GM23338 (cell line): ENCODE results near the gene ACOT2. TPM values are rescaled to one million over a fixed set of nuclear protein-coding genes. Genes with fewer than 3 reads are reported as not detected.

Experiments
- ATAC-seq: fragments of 200-7000 bp; cut with Tn5 transposase; 3 replicates; pipeline ENCODE4 v1.9.1; 2020
- DNase-seq: peaks from one replicate; pipeline ENCODE4 v3.0.0-alpha.2; 2015; ENCODE audit warnings: low spot score
- H2AFZ ChIP-seq: fragments of 200-600 bp; sonication (generic); 2 replicates; pipeline ENCODE4 v1.8.0; 2016; ENCODE audit warnings: antibody characterized with exemption, mild to moderate bottlenecking, moderate library complexity
- H3F3A ChIP-seq: fragments of 200-600 bp; sonication (generic); replicated peaks from 2 replicates; pipeline ENCODE4 v1.8.0; 2017; ENCODE audit warnings: antibody characterized with exemption, mixed run types, low read depth
- H3K27ac ChIP-seq: fragments of 200-600 bp; sonication (generic); 2 replicates; pipeline ENCODE4 v1.6.1; 2016; ENCODE audit warnings: low read depth
- H3K27me3 ChIP-seq: fragments of 200-600 bp; sonication (generic); 2 replicates; pipeline ENCODE4 v1.8.0; 2016; ENCODE audit warnings: mild to moderate bottlenecking, mixed run types, moderate library complexity; ENCODE audit not compliant: insufficient read depth
- H3K36me3 ChIP-seq: fragments of 200-600 bp; sonication (generic); 2 replicates; pipeline ENCODE4 v1.8.0; 2016; ENCODE audit warnings: mild to moderate bottlenecking; ENCODE audit not compliant: insufficient read depth
- H3K4me1 ChIP-seq: fragments of 200-600 bp; sonication (generic); 2 replicates; pipeline ENCODE4 v1.8.0; 2016; ENCODE audit warnings: mild to moderate bottlenecking, moderate library complexity; ENCODE audit not compliant: insufficient read depth
- H3K4me2 ChIP-seq: fragments of 200-600 bp; sonication (generic); 2 replicates; pipeline ENCODE4 v1.7.1; 2017; ENCODE audit warnings: mixed run types
- H3K4me3 ChIP-seq: fragments of 200-600 bp; sonication (generic); 2 replicates; pipeline ENCODE4 v1.6.1; 2016; ENCODE audit warnings: mixed run types
- H3K79me2 ChIP-seq: fragments of 200-600 bp; sonication (generic); replicated peaks from 2 replicates; pipeline ENCODE4 v1.8.0; 2017; ENCODE audit warnings: mild to moderate bottlenecking; ENCODE audit not compliant: insufficient read depth
- H3K9me2 ChIP-seq: fragments of 200-600 bp; sonication (generic); 2 replicates; pipeline ENCODE4 v1.8.0; 2017; ENCODE audit not compliant: insufficient read depth
- H4K20me1 ChIP-seq: fragments of 200-600 bp; sonication (generic); replicated peaks from 2 replicates; pipeline ENCODE4 v1.8.0; 2017; ENCODE audit warnings: mild to moderate bottlenecking; ENCODE audit not compliant: insufficient read depth
- H3K27ac Mint-ChIP-seq: 2 replicates; pipeline ENCODE4 v1.8.0; 2020; ENCODE audit warnings: inconsistent platforms, mild to moderate bottlenecking, moderate library complexity, mixed read lengths
- H3K27me3 Mint-ChIP-seq: 3 replicates; pipeline ENCODE4 v1.8.0; 2022; ENCODE audit warnings: low read depth, mild to moderate bottlenecking, moderate library complexity, mixed read lengths, inconsistent platforms; ENCODE audit not compliant: insufficient read depth, poor library complexity
- H3K36me3 Mint-ChIP-seq: 3 replicates; pipeline ENCODE4 v1.8.0; 2021; ENCODE audit warnings: low read depth, mild to moderate bottlenecking, inconsistent platforms, moderate library complexity, mixed read lengths
- H3K4me1 Mint-ChIP-seq: 3 replicates; pipeline ENCODE4 v1.8.0; 2020; ENCODE audit warnings: mild to moderate bottlenecking, inconsistent platforms, mixed read lengths
- H3K4me3 Mint-ChIP-seq: 3 replicates; pipeline ENCODE4 v1.8.0; 2021; ENCODE audit warnings: moderate library complexity, mild to moderate bottlenecking, inconsistent platforms, mixed read lengths
- H3K9me3 Mint-ChIP-seq: 3 replicates; pipeline ENCODE4 v1.8.0; 2020; ENCODE audit warnings: moderate library complexity, mild to moderate bottlenecking, inconsistent platforms, mixed read lengths
- CREB1 ChIP-seq: fragments of 250-450 bp; sonication (Bioruptor Pico); IDR thresholded peaks from 2 replicates; pipeline ENCODE4 v1.5.0; 2020; ENCODE audit warnings: low read depth, mild to moderate bottlenecking, moderate library complexity
- ETS1 ChIP-seq: IDR thresholded peaks from 2 replicates; pipeline ENCODE4 v1.6.1; 2016; ENCODE audit warnings: antibody characterized with exemption
- EZH2 ChIP-seq: fragments of 200-600 bp; sonication (generic); IDR thresholded peaks from one replicate; pipeline ENCODE4 v1.8.0; 2017; ENCODE audit warnings: antibody characterized with exemption, mild to moderate bottlenecking, low read depth; ENCODE audit not compliant: unreplicated experiment
- EZH2phosphoT487 ChIP-seq: fragments of 200-600 bp; sonication (generic); IDR thresholded peaks from one replicate; pipeline ENCODE4 v1.8.1; 2018; ENCODE audit warnings: antibody characterized with exemption; ENCODE audit not compliant: unreplicated experiment
- NANOG ChIP-seq: IDR thresholded peaks from 2 replicates; pipeline ENCODE4 v1.6.1; 2016; ENCODE audit warnings: antibody characterized with exemption, borderline replicate concordance
- POLR2AphosphoS5 ChIP-seq: IDR thresholded peaks from 2 replicates; pipeline ENCODE4 v1.6.1; 2016; ENCODE audit warnings: antibody characterized with exemption, low read depth
- REST ChIP-seq: IDR thresholded peaks from one replicate; pipeline ENCODE4 v1.6.1; 2018; ENCODE audit warnings: antibody characterized with exemption; ENCODE audit not compliant: unreplicated experiment
- STAT1 ChIP-seq: IDR thresholded peaks from one replicate; pipeline ENCODE4 v1.6.1; 2016; ENCODE audit warnings: antibody characterized with exemption; ENCODE audit not compliant: unreplicated experiment
- ZNF114 ChIP-seq: fragments of 250-450 bp; sonication (Bioruptor Pico); IDR thresholded peaks from 2 replicates; pipeline ENCODE4 v1.5.0; 2020; ENCODE audit warnings: mild to moderate bottlenecking, moderate library complexity
- ZNF462 ChIP-seq: fragments of 250-450 bp; sonication (Bioruptor Pico); IDR thresholded peaks from 2 replicates; pipeline ENCODE4 v1.5.0; 2020; ENCODE audit warnings: mild to moderate bottlenecking, moderate library complexity
- polyA plus RNA-seq: library from polyadenylated mRNA; unstranded; fragments of >200 nt; fragmentation: Nextera tagmentation; extraction: Ambion mirVana; gene quantifications from 2 replicates; pipeline ENCODE4 v1.2.1, GENCODE V29; 2016
- total RNA-seq: library from RNA; depleted of rRNA; stranded (reverse); fragments of >200 nt; shearing (Covaris generic); gene quantifications from 2 replicates; pipeline ENCODE4 v1.2.3, GENCODE V29; 2014
- TF ChIP-seq, protein P1 (sequence below), 2 experiments: fragments of 200-600 bp in 1 of 2; sonication (generic) in 1 of 2; conservative IDR thresholded peaks; 2 replicates each; pipeline versions ENCODE4 v1.5.1 to v1.6.1; 2016 to 2017; ENCODE audit warnings: antibody characterized with exemption in 2 of 2, low read depth in 2 of 2, mild to moderate bottlenecking in 2 of 2, moderate library complexity in 1 of 2

Gene ACOT2
- total and polyA plus RNA-seq, 2 experiments from 2014 or later: 9.6 to 10.7 TPM

DNA sequence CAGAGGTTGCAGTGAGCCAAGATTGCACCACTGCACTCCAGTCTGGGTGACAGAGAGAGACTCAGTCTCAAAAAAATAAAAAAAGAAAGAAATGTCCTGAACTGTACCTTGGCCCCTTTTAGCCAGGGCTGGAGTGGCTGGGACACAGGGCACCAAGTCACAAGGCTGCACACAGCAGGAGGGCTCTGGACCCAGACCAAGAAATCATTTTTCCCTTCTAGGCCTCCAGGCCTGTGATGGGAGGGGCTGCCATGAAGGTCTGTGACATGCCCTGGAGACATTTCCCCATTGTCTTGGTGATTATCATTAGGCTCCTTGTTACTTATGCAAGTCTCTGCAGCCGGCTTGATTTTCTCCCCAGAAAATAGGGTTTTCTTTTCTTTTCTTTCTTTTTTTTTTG is 38.2 kb downstream of the ACOT2 start (continued):
- no peak for TF ChIP-seq ETS1
- no peak for TF ChIP-seq CREB1 (CRISPR knock-in tag)

- DNase-seq: peak; percentile 58
- no peaks in the 10 kb centered on the region for H3K36me3 ChIP-seq
- H3K27me3 ChIP-seq: peaks cover 17% of the 10 kb centered on the region
- H3K4me3 ChIP-seq: no peak overlapping the region
- TF ChIP-seq, protein P1, sequence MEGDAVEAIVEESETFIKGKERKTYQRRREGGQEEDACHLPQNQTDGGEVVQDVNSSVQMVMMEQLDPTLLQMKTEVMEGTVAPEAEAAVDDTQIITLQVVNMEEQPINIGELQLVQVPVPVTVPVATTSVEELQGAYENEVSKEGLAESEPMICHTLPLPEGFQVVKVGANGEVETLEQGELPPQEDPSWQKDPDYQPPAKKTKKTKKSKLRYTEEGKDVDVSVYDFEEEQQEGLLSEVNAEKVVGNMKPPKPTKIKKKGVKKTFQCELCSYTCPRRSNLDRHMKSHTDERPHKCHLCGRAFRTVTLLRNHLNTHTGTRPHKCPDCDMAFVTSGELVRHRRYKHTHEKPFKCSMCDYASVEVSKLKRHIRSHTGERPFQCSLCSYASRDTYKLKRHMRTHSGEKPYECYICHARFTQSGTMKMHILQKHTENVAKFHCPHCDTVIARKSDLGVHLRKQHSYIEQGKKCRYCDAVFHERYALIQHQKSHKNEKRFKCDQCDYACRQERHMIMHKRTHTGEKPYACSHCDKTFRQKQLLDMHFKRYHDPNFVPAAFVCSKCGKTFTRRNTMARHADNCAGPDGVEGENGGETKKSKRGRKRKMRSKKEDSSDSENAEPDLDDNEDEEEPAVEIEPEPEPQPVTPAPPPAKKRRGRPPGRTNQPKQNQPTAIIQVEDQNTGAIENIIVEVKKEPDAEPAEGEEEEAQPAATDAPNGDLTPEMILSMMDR (conservative IDR thresholded peaks at IDR 0.05; ENCODE audit: low read depth in 2 of 2): no peak
- TF ChIP-seq EZH2phosphoT487: no peak
- no peak for TF ChIP-seq ZNF114
- TF ChIP-seq NANOG: no peak
- TF ChIP-seq REST: no peak
- TF ChIP-seq ZNF462 (CRISPR knock-in tag): no peak
- no peak for TF ChIP-seq EZH2
- no peak for TF ChIP-seq STAT1
- TF ChIP-seq ETS1: no peak
- no peak for TF ChIP-seq POLR2AphosphoS5
- Mint-ChIP-seq H3K36me3 (peaks cover 11% of the 10 kb centered on the region; the same call in 2 of the 3 replicates), H3K27me3 (peaks cover 15% of the 10 kb centered on the region), H3K4me3 (no peak overlapping the region), H3K4me1 (no peaks in the 10 kb centered on the region; the same call in 2 of the 3 replicates), H3K9me3 (peaks cover 23% of the 10 kb centered on the region), H3K27ac (no peak overlapping the region)
- H3K4me1 ChIP-seq: no peaks in the 10 kb centered on the region
- no peak overlapping the region for H2AFZ ChIP-seq
- H3K79me2 ChIP-seq: no peaks in the 10 kb centered on the region
- H3K27ac ChIP-seq: no peak overlapping the region
- 0 out of 2 replicates have a peak, but pooled peaks cover 6% of the 10 kb centered on the region for H3K9me2 ChIP-seq
- H4K20me1 ChIP-seq: 0 out of 2 replicates have a peak, but pooled peaks cover 3% of the 10 kb centered on the region
- ATAC-seq: no peak
- peaks cover 8% of the 10 kb centered on the region; the same call in 1 of the 2 replicates for H3F3A ChIP-seq
- H3K4me2 ChIP-seq: no peak overlapping the region
These were observed 41.7 kb downstream of the ACOT2 start for GRCh38 chr14:73610687-73611086.
